B cell (primary cell): ENCODE results near the gene NUP85.

Source experiments
- CTCF ChIP-seq: fragments of 200-600 bp; IDR thresholded peaks from one replicate; pipeline ENCODE4 v1.8.0; 2022; ENCODE audit warnings: antibody characterized with exemption, mild to moderate bottlenecking
- EZH2 ChIP-seq: IDR thresholded peaks from 2 replicates; pipeline ENCODE4 v1.6.1; 2012; ENCODE audit warnings: borderline replicate concordance, low read depth, mild to moderate bottlenecking, moderate library complexity, low read length; ENCODE audit not compliant: insufficient read depth, poor library complexity, severe bottlenecking

GRCh38 chr17:75205793-75206163 lies 299 bp downstream of the NUP85 start:
- TF ChIP-seq CTCF (no peak), EZH2 (no peak)
